HG03558 (cell line): Measurements from ENCODE around the gene TAGLN3.

Experiments
- ATAC-seq: cut with Tn5 transposase; IDR thresholded peaks from one replicate; pipeline ENCODE4 v1.9.1; 2021; ENCODE audit warnings: moderate number of reproducible peaks; ENCODE audit not compliant: unreplicated experiment; ENCODE audit errors: extremely low read depth

TAGLN3 gene

GRCh38 chr3:111998636-111999483, at the start of gene TAGLN3:
TSS of gene TAGLN3 (plus strand) at chr3:111998922. CDS start at chr3:111999423, 501 bp downstream.
- ATAC-seq, result no peak

- ATAC-seq, result no peak
Observed at GRCh38 chr3:111949712-111950111, 49.0 kb upstream of the TAGLN3 start.

GRCh38 chr3:111951032-111951431, 47.7 kb upstream of the TAGLN3 start:
- no peak for ATAC-seq

- ATAC-seq, result no peak
Observed at GRCh38 chr3:111952086-111952485, 46.6 kb upstream of the TAGLN3 start.

GRCh38 chr3:111952866-111953450, 45.8 kb upstream of the TAGLN3 start:
- no peak for ATAC-seq

- no peak for ATAC-seq
Observed at GRCh38 chr3:111954228-111954990, 44.3 kb upstream of the TAGLN3 start.

- no peak for ATAC-seq
Observed at GRCh38 chr3:111955876-111956275, 42.8 kb upstream of the TAGLN3 start.

- no peak for ATAC-seq
Observed at GRCh38 chr3:111956449-111956848, 42.3 kb upstream of the TAGLN3 start.

GRCh38 chr3:111956995-111957734, 41.6 kb upstream of the TAGLN3 start:
- no peak for ATAC-seq

GRCh38 chr3:111961461-111962164, 37.1 kb upstream of the TAGLN3 start:
- ATAC-seq, result no peak

- no peak for ATAC-seq
Observed at GRCh38 chr3:111963424-111963823, 35.3 kb upstream of the TAGLN3 start.

- ATAC-seq, result no peak
Observed at GRCh38 chr3:111965484-111965883, 33.2 kb upstream of the TAGLN3 start.

- no peak for ATAC-seq
Observed at GRCh38 chr3:111967068-111967467, 31.7 kb upstream of the TAGLN3 start.

GRCh38 chr3:111967651-111968274, 31.0 kb upstream of the TAGLN3 start:
- peak; percentile 94 for ATAC-seq

GRCh38 chr3:111968319-111969054, 30.2 kb upstream of the TAGLN3 start:
- no peak for ATAC-seq

GRCh38 chr3:111970376-111970775, 28.3 kb upstream of the TAGLN3 start:
- no peak for ATAC-seq

- ATAC-seq, result no peak
Observed at GRCh38 chr3:111971533-111972130, 27.1 kb upstream of the TAGLN3 start.

GRCh38 chr3:111972891-111973290, 25.8 kb upstream of the TAGLN3 start:
- no peak for ATAC-seq
